AG09309 (cell line): ENCODE results near the gene LSP1.

Experiments
- DNase-seq: peaks from one replicate; pipeline ENCODE4 v3.0.0-alpha.2; 2010; ENCODE audit warnings: low read depth
- H3K4me3 ChIP-seq: 2 replicates; pipeline ENCODE4 v1.5.1; 2011; ENCODE audit warnings: mild to moderate bottlenecking, low read depth, low read length, moderate library complexity; ENCODE audit not compliant: control insufficient read depth
- TF ChIP-seq, protein P1 (sequence below): IDR thresholded peaks from 2 replicates; pipeline ENCODE4 v1.5.1; 2011; ENCODE audit warnings: mild to moderate bottlenecking, low read depth, low read length, inconsistent platforms; ENCODE audit not compliant: insufficient read depth, control insufficient read depth; ENCODE audit errors: missing control alignments

The LSP1 gene

DNA sequence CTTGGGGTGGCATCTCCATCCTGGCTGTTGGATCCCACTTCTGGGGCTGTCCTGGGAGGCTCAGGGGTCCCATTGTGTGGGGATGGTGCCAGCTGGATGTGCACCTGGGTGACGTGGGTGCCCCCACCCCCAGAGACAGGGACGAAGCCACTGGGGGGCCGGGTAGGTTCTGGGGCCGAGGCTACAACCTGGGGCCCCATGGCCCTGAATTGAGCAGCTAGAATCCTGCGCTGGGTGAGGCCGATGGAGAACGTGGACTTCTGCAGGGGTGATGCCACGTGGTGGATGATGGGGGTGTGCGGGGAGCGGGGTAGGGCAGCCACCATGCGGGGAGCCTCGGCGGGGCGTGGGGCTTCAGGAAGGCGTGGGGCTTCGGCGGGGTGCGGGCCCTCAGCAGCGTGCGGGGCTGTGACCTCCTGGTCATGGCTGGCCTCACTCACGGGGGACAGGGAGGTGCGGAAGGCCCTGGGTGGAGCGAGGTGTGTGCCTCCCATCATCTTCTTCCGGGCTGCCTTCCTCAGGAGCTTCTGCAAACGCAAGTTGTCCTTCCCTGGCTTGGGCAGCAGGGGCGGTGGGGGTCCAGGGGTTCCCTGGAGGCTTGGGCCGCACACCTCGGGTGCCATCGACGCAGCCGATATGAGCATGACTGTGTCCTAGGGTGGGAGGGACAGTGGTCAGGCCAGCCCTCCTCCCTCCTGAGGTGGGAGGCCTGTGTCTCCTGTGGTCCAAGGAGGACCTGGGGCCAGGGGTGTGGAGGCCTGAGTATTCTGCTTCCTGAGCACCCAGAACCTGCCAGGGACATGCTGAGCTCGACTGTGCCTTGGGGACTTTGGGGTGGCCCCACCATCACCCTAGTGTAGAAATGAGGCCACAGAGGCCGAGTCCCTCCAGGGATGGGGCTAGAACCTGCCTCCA, 37.3 kb downstream of the LSP1 start:
- no peak for DNase-seq

DNA sequence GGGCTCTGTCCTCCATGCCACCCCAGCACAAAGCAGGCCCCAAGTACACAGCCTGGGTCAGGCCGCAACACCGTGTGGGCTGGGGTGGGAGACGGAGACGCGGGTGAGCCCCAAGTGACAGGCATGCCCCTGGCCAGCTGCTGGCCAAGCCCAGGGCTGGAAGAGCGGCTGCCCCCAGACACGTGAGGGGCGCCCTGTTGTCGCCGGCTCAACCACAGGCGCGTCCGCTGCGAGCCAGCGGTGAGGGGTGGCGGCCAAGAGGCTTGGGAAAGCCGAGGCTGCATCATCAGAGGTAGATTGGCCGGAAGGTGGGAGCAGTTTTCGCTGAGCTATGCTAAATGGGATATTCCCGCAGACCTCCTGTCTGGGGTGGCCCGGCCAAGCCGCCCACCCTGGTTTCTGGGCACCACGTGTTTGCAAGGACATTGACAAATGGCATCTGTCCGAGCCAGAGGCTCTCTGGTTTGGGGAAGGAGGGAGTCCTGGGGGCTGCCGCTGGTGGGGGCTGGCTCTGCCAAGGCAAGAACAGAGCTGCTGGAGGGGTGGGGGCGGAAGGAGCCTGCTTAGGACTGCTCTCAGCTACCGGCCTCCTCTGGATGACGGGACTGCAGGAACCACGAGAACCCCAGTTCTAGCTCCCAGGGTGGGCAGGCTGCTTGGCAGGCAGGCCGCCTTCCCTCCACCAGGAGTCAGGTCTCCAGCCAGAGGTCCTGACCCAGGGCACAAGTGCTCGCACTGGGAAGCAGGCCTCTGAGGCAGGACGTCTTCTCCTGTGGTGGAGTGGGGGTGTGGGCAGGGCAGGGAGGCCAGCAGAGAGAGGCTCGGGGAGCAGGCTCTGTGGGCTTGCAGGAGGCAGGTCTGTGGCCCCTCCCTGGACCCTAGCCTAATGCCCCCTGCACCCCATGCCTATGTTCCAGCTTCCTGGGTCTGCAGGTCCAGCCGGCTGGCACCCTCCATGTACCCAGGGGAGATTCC, 38.3 kb downstream of the LSP1 start:
- TF ChIP-seq, protein P1, sequence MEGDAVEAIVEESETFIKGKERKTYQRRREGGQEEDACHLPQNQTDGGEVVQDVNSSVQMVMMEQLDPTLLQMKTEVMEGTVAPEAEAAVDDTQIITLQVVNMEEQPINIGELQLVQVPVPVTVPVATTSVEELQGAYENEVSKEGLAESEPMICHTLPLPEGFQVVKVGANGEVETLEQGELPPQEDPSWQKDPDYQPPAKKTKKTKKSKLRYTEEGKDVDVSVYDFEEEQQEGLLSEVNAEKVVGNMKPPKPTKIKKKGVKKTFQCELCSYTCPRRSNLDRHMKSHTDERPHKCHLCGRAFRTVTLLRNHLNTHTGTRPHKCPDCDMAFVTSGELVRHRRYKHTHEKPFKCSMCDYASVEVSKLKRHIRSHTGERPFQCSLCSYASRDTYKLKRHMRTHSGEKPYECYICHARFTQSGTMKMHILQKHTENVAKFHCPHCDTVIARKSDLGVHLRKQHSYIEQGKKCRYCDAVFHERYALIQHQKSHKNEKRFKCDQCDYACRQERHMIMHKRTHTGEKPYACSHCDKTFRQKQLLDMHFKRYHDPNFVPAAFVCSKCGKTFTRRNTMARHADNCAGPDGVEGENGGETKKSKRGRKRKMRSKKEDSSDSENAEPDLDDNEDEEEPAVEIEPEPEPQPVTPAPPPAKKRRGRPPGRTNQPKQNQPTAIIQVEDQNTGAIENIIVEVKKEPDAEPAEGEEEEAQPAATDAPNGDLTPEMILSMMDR = no peak
- no peak for DNase-seq
- H3K4me3 ChIP-seq = no peak overlapping the region

More for the DNA sequence above, 37.3 kb downstream of the LSP1 start:
- H3K4me3 ChIP-seq = no peak overlapping the region
- TF ChIP-seq, protein P1 = no peak

DNA sequence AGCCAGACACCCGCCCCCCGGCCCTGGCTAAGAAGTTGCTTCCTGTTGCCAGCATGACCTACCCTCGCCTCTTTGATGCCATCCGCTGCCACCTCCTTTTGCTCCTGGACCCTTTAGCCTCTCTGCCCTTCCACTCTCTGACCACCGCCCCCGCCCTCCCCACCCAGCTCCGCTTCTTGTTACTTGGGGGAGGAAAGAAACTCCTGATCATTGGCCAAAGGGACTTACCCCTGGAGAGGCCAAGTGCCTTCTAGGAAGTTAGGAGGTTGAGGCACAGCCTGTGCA, 38.9 kb downstream of the LSP1 start, which contains the start of gene PRR33:
Gene PRR33, minus strand, starts transcription at position 65 of the 285 bp plus-strand sequence. CDS start 1,311 bp downstream, outside the sequence.
- TF ChIP-seq, protein P1 = no peak
- DNase-seq = no peak

DNA sequence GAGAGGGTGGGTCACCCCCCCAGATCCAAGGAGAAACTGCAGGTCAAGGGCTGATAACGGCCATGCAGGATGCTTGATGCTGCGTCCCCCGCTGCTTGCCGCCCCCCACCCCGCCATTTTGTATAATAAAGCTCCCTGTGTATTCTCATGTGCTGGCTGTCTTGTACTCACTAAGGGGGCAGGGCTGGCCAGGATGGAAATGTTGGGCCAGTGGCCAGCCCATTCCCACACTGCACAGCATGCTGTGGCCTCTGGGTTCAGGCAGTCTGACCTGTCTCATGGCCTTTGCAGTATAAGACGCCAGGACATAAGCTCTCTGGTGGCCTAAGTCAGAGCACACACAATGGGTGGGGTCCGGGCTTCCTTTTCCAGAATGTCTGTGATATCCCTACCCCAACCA, 39.2 kb downstream of the LSP1 start:
- TF ChIP-seq, protein P1 = no peak
- DNase-seq = no peak
- no peak overlapping the region for H3K4me3 ChIP-seq

More for the DNA sequence above, 38.9 kb downstream of the LSP1 start, which contains the start of gene PRR33:
- H3K4me3 ChIP-seq = no peak within 1 kb of the TSS

DNA sequence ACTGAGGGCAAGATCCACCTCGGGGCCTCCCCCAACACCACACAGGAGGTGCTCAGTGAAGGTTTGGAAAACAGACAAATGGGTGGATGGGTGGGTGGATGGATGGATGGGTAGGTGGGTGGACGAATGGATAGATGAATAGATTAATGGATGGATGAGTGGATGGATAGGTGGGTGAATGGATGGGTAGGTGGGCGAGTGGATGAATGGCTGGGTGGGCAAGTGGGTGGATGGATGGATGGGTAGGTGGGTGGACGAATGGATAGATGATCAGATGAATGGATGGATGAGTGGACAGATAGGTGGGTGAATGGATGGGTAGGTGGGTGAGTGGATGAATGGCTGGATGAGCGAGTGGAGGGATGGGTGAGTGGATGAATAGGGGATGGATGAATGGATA, 39.7 kb downstream of the LSP1 start:
- TF ChIP-seq, protein P1 = no peak
- H3K4me3 ChIP-seq = no peak overlapping the region
- no peak for DNase-seq

DNA sequence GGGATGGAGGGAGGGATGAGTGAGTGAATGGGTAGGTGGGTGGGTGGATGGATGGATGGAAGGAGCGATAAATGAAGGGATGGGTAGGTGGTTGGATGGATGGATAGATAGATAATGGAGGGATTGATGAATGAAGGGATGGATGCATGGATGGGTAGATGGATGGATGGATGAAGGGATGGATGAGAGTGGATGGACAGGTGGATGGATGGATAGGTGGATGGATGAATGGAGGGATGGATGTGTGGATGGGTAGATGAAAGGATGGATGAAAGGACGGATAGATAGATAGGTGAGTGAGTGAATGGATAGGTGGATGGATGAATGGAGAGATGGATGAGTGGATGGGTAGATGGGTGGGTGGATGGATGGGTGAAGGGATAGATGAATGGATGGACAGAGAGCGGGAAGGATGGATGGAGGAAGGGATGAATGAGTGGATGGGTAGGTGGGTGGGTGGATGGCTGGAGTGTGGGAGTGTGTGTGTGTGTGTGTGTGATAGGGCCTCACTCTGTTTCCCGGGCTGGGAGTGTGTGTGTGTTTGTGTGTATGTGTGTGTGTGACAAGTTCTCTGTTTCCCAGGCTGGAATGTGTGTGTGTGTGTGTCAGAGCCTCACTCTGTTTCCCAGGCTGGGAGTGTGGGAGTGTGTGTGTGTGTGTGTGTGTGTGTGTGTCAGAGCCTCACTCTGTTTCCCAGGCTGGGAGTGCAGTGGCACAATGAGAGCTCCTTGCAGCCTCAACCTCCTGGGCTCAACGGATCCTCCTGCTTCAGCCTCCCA, 40.9 kb downstream of the LSP1 start:
- no peak overlapping the region for H3K4me3 ChIP-seq
- DNase-seq = no peak
- TF ChIP-seq, protein P1 = no peak
